Measurements from ENCODE around the gene YES1.

- TF ChIP-seq CTCF (IDR thresholded peaks at IDR 0.05 in 4 of 5, conservative IDR thresholded peaks at IDR 0.05 in 1 of 5) (no peak), POLR2A (IDR thresholded peaks at IDR 0.05) (no peak)
These were observed 102.3 kb downstream of the YES1 start for GRCh38 chr18:709771-710170.

Measured in gastrocnemius medialis (tissue), 4 donors.